CD4-positive, alpha-beta T cell treated with Interferon alpha-2 for 1 hour (primary cell): ENCODE results near the gene CLEC14A.

Source experiments
- DNase-seq, 2 donors: peaks; one replicate each; pipeline ENCODE4 v3.0.0-alpha.2; 2020 to 2022

Gene CLEC14A

GRCh38 chr14:38204719-38205115 is 51.2 kb downstream of the CLEC14A start:
- DNase-seq, result no peak
